ENCODE data around the gene SBSN.
A peak's percentile ranks its signal among the peaks of the same experiment; 100 is the strongest.

The SBSN gene, protein sequence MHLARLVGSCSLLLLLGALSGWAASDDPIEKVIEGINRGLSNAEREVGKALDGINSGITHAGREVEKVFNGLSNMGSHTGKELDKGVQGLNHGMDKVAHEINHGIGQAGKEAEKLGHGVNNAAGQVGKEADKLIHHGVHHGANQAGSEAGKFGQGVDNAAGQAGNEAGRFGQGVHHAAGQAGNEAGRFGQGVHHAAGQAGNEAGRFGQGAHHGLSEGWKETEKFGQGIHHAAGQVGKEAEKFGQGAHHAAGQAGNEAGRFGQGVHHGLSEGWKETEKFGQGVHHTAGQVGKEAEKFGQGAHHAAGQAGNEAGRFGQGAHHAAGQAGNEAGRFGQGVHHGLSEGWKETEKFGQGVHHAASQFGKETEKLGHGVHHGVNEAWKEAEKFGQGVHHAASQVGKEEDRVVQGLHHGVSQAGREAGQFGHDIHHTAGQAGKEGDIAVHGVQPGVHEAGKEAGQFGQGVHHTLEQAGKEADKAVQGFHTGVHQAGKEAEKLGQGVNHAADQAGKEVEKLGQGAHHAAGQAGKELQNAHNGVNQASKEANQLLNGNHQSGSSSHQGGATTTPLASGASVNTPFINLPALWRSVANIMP

DNA sequence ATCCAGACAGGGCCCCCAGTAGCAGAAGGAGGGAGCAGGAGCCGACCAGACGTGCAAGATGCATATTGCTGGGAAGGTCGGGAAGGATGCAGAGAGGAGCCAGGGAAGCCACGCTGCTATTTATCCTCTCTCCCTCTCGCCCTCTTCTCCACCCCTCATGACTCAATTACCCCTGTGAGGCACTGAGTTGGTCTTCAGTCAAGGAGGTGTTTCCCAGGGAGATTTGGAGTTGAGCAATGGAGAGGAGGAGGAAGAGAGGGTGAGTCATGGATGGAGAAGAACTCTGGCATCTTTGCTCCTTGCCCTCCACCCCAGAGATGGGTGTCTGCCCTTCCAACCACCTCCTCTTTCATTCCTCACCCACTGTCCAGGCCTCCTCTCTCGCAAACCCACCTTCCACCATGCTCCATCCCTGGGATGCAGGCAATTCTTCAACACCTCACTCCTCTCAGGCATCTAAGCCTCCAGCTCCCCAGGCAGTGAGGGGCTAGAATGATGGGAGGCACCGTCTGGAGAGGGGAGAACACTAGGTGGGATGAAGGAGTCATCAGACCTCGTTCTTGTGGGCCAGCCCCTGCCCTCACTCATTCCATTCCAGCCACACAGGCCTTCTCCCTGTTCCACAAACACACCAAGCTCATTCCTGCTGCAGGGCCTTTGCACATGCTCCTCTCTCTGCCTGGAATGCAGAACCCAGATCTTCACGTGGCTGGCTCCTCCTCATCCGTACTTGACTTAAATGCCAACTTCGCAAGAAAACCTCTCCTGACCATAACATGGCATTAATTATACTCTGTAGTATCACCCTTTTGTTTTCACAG is at the start of gene SBSN:
SBSN (minus strand) TSS at position 94 of the 821 bp plus-strand sequence; CDS start at position 64, 30 bp downstream.
- DNase-seq (ENCODE audit: low read depth): no peak

DNA sequence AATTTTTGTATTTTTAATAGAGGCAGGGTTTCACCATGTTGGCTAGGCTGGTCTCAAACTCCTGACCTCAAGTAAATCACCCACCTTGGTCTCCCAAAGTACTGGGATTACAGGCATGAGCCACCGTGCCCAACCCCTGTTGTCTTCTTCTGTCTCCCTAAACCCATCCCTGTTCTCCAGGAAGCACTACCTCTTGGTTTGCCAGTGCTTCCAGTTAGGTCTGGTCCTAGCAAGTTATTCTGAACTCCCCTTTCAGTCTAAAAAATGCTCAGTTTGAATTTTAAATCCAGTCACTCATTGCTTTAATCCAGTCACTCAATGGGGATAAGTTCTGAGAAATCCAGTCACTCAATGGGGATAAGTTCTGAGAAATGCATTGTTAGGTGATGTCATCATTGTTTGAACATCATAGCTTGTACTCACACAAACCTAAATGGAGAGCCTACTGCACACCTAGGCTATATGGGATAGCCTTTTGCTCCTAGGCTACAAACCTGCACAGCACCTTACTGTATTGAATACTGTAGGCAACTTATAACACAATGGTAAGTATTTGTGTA is 43.4 kb upstream of the SBSN start:
- no peak for DNase-seq (ENCODE audit: low read depth)

DNA sequence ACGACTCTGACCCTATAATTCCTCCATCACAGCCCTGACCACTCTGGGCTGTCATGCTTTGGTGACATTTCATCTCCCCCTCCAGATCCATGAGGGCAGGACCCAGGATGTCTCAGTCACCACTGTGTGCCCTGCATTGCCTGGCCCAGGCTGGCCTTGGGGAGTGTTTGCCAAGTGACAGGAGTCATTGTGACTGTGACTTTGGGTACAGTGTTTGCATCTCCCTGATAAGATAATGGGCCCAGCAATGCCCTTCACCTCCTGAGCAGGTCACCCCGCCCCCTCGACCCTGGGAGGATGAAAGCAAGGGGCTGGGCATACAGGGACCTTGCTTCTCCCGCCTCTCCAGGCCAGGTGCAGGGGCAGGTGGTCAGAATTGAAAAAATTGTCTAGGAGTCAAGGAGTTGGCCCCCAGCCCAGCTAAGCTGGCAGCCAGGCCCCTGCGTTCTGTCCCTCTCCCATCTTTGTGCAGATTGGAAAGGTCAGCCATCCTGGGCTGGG is 41.2 kb upstream of the SBSN start:
- no peak for DNase-seq (ENCODE audit: low read depth)

DNA sequence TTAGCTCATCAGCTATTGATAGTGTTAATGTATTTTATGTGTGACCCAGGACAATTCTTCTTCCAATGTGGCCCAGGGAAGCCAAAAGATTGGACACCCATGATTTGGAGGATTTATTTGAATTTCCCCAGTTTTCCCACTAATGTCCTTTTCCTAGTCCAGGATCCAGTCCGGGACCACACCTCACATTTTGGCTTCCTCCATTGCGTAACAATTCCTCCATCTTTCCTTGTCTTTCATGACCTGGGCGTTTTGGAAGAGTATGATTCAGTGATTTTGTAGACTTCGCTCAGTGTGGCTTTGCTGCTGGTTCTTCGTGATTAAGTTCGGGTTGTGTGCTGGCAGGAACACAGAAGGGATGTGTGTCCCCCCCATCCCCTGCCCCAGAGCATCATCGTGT is 38.6 kb upstream of the SBSN start:
- no peak for DNase-seq (ENCODE audit: low read depth)

DNA sequence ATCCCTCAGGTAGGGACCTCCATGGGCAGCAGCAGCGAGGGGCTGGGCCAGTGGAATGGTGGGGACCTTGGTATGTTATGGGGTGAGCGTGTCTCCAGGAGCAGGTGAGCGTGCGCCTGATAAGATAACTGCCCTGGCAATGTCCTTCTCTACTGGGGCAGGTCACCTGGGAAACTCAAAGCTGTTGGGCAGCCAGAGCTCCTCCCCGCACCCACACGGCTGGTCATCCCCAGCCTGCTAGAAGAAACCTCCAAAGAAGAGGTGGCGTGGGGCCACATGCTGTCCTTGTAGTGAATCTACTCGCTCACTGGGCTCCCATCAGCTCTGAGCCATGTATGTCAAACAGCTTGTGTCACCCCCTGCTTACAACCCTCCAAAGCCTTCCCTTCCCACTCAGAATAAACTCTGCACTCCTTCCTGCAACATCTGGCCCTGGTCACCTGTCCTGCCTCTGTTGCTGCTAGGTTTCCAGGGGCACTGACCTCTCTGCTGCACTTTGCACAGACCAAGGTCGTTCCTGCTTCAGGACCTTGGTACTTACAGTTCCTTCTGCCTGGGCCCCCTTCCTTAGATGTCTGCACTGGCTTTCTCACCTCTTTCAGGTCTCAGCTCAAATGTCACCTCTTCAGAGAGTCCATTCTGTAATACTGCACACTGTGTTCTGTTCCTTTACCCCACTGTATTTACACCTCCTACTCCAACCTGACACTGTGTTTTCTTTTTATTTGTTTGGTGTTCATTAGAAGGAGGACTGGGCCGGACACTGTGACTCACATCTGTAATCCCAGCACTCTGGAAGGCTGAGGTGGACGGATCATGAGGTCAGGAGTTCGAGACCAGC is 37.1 kb upstream of the SBSN start:
- no peak for DNase-seq (ENCODE audit: low read depth)

DNA sequence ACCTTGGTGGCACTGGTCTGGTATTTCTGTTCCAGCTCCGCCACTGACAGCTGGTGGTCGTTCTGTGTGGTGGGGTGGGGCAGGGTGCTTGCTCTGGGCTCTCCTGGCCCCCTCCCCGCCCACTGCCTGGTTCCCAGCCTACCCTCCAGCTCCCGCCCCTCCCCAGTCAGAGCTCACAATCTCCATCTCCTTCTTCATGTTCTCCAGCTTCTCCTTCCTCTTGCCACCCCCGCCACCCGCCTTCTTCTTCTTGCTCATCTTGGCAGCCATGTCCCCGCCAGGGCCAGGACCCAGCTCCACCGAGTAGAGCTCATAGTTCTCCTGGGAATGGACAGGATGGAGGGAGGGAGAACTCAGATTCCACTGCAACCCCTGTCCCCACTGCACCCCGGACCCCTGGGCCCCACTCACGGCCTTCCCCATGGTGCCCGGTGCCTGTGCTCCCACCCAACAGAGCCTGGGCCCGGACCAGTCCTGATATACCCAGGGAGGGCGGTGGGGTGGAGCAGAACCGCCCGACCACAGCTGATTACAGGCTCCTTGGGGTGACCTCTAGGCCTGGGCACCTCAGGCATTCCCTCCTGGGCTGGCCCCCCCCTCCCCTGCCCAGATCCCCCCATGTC is 35.2 kb upstream of the SBSN start, which contains the start of gene ATP4A:
ATP4A (minus strand) TSS at position 452 of the 623 bp plus-strand sequence; CDS start at position 423, 29 bp downstream.
- DNase-seq (ENCODE audit: low read depth): no peak

DNA sequence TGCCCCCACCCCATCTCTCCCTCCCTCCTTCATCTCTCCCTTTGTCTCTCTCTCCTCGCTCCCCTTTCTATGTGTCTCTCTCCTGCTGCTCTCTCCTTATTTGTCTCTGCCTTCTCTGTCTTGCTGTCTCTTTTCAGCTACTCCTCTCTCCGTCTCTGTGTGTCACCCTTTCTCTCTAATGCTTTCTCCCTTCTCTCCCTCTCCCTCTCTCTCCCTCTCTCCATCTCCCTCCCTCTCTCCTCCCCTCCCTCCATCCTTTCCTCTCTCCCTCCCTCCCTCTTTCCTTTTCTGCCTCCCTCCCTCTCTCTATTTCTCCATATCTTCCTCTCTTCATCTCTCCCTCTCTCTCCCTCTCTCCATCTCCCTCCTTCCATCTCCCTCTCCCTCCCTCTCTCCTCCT is 34.7 kb upstream of the SBSN start:
- no peak for DNase-seq (ENCODE audit: low read depth)

DNA sequence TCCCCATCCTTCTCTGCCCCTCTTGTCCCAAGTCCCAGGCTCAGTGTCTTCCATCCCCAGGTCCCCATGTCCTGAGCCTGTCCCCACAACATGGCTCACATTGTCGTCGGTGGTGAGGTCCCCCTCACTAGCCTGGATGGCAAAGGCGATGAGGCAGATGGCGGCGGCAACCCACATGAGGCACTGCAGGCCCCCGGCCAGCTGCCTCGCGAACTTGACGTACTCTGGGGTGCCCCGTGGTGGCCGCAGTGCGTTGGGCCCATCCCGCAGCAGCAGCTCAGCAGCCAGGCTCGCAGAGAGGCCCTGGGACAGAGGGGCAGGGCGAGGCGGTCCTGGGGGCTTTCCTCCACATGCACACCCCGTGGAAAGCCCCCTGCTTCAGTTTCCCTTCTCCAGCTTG is 34.2 kb upstream of the SBSN start:
- no peak for DNase-seq (ENCODE audit: low read depth)

DNA sequence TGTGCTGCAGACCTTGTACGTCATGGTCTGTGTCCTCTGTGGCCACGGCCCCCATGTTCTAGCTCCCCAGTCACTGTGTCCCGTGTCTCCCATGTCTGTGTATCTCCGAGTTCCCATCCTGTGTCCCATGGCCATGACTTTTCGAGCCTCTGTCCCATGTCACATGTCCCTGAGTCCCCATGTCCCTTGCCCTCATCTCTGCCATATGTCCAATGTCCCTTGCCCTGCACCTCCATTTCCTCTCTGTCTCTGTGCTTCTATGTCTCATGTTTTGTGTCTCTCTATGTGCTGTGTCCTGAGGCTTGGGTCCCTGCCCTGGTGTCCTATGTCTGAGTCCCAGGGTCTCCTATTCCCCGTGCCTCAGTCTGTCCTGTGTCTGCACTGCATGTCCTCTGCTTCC is 33.3 kb upstream of the SBSN start:
- DNase-seq (ENCODE audit: low read depth): no peak

DNA sequence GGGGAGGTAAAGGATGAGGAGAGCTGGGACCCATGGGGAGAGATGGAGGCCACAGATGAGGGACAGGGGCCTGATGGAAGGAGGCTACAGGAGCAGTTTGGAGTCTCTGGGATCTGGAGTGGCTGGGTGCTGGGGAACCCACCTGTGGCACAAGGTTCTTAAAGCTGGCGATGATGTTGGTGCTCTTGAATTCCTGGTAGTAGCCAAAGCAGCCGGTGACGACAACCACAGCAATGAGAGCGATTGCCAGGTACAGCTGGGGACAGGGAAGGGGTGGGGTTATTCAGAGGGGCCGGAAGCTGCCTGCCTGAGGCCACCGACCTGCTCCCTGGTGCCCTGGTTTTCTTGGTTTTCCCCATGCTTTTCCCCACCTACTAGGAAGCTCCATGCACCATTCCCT is 32.6 kb upstream of the SBSN start:
- DNase-seq (ENCODE audit: low read depth): no peak

DNA sequence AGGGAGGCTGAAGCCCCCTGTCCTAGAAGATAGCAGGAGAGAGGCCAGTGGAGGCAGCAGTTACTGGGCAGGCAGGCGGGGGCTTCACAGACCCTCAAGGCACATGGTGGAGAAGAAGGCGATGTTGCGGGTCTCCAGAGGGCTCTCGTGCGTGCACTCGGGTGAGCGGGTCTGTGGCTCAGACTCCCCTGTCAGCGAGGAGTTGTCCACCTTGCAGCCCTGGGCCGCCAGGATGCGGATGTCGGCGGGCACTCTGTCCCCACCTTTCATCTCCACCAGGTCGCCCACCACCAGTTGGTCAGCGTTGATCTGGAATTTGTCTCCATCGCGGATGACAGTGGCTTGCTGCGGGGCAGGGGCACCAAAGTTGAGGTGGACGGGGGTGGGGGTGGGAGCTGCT is 32.2 kb upstream of the SBSN start:
- DNase-seq (ENCODE audit: low read depth): no peak

DNA sequence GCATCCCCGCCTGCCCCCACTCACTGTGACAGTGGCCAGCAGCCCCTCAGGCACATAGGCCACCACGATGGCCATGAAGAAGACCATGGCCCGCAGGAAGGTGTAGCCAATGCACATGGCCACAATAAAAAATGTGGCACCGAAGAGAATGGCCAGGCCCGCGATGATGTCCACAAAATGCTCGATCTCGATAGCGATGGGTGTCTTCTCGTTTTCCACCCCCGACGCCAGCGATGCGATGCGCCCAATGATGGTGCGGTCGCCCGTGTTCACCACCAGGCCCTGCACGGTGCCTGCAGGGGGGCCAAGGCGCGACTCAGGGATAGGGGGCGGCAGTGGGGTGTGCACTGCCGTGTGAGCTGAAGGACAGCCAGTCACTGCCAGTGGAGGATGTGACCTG is 31.7 kb upstream of the SBSN start:
- no peak for DNase-seq (ENCODE audit: low read depth)

DNA sequence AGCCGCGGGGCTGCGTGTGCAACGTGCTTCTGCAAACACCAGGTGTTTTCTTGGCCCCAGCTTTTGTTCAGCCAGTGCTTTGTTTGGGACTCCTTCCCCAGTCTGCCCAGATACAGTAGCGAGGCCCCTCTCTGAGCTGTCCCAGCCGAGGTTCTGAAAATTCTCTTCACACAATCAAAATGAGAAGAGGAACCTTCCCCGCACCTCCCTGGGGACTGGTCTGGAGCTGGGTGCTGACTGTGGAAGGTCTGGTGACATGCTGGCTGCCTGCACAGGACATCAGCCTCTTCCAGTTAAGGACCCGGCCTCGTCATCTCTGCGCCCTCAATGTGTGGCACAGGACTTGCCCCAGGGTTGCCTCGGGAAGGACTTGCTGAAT is 31.2 kb upstream of the SBSN start:
- DNase-seq (ENCODE audit: low read depth): no peak

DNA sequence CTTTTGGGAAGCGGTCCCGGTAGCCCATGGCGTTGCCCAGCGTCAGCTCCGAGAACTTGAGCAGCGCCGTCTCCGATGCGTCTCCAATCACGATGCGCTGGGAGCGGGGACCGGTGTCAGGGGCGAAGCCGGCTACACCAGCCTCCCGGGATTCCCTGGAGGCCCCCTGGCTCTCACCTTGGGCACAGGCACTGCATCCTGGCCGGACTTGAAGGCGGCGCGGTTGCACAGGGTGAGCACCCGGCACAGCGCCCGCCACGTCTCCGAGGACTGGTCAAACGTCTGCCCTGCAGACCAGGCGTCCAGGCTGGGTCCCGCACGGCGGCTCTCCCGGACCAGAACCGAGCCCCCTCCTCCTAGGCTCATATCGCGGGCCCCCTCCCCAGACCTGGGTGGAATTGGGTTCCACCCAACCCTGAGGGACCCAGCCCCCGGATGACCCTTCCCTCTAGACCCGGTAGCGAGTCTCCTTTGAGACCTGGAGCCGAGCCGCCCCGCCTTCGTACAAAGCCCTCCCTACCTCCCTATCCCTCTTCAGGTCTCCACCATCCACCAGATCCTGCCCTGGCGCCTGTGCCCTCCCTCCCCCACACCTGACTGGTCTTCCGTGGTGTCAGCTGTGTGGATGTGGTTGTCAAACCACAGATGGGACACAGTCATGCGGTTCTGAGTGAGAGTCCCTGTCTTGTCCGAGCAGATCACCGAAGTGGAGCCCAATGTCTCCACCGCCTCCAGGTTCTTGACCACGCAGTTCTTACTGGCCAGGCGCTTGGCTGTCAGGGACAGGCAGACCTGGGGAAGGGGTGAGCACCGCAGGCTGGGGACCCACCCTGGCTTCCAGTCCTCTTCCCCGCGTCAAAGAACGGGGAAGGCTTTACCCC is 30.5 kb upstream of the SBSN start:
- DNase-seq (ENCODE audit: low read depth): no peak

DNA sequence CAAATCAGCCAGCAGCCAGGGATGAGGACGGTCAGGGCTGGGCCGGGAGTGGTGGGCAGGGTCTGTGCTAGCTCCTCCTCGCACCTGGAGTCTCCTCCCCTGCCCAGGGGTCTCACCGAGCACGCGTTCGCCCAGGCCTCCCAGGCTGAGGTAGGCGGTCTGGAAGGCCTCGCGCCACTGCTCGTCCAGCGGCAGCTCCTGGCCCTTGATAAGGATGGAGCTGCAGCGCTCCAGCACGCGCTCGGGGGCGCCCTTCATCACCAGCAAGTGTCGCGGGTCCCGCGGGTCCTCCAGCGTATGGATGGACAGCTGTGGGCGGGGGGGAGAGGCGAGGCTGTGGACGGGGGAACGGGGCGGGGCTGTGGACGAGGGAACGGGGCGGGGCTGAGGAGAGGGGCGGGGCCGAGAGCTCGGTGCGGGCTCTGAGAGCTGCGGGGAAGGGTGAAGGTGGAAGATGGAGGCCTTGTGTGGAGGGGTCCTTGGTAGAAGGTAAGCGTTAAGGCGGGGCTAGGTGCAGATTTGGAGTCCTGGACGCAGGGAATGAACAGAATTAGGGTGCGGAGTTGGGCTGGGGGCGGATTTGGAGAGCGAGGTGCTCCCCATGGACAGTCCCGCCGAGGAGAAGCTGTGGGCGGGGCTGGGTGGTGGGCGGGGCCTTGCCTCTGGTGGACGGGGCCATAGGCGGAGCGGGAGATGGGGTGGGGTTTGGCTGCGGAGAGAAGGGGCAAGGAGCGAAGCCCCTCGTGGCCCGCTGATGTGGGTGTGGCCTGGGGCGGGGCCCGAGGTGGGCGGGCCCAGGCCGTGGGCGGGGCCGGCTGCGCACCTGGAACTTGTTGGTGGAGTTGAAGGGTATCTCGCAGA is 29.7 kb upstream of the SBSN start:
- DNase-seq (ENCODE audit: low read depth): peak; percentile 14

DNA sequence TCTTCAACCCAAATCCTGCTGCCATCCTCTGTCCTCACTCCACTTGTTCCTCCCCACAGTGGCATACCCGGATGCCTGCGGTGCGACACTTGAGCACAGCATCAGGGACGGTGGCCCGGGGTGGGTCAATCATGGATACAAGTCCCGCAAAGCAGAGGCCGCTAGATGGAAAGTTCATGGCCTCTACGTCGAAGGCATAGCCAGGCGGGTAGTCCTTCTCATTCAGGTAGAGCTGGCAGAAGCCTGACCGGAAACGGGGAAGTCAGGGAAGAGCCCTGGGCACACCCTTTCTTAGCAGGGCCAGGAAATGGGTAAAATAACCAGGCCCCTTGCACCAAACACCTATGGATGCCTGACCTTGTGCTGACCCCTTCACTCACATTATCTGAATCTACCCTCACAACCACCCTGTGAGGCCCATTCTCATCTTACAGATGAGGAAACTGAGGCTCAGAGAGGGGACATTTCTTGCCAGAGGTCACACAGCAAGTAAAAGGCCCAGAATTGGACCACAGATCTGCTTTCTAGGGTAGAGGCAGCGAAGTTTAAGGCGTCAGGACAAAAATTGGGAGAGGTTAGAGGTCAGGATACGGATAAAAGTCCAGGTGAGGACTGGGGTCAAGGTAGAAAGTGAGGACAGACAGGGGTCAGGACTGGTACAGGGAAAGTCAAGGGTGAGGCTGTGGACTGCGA is 28.9 kb upstream of the SBSN start:
- no peak for DNase-seq (ENCODE audit: low read depth)

DNA sequence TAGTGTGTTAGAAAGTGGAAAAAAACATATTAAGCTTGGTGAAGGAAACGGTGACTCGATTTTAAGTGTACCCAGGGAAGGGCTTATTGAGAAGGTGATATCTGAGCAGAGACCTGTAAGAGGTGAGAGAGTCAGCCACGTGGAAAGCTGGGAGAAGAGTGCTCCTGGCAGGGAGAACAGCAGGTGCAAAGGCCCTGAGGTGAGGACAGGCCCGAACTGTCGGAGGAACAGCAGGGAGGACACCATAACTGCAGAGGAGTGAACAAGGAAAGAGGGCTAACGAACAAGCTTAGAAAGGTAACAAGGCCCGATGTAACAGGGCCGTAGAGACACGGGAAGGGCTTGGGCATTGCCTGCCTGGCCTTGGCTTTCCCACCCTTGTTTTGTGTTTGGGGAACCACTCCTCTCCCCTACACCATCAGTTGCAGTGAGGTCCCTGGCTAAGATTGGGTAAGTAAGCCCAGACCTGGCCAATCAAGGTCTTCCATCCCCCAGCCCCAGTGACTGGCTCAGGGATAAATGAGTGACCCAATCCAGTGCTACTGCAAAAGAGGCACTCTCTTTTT is 28.0 kb upstream of the SBSN start:
- DNase-seq (ENCODE audit: low read depth): no peak
